SKM-1 treated with dmso at 0.1 percent for 144 hours (cell line): Measurements from ENCODE around the gene BLNK.

Source experiments
- DNase-seq: peaks from one replicate; lab custom pipeline; 2025; ENCODE audit not compliant: unreplicated experiment; lab: John Stamatoyannopoulos, UW

Gene BLNK

GRCh38 chr10:96289218-96289910 is 18.0 kb upstream of the BLNK start:
- DNase-seq = no peak

GRCh38 chr10:96288151-96288621 is 16.8 kb upstream of the BLNK start:
- no peak for DNase-seq

DNA sequence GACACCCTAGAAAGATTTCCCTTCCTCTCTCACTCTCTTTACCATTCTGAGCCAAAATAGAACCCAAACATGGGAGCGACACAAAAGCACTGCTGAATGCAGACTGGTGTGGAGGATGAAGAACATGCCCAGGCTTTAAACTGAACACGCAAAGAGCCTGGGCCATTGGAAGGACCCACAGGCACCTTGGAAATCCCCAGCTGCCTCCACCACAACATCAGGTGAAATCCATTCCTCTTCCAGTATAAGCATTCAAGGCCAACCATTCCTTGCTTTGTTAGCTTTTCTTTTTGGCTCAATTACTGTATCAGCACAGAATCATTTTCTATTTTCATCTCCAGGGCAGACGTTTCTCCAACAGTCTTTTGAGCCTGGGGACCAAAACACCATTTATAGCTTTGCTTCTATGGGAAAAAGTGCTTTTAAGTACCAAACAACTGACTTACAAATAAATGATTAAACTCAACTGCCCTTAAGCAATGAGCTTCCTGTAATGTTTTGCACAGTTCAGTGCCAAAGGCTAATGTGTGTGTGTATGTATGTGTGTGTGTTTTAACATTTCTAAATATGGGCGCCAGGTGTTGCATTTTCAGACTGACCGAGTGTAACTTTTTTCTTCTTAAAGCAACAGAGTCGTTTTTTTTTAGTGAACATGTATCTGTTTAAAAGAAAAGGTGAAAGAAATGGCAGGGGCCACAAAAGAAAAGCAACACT is 16.2 kb upstream of the BLNK start:
- no peak for DNase-seq

- no peak for DNase-seq
Observed at GRCh38 chr10:96285331-96285752, 14.0 kb upstream of the BLNK start.

GRCh38 chr10:96283756-96284155 is 12.4 kb upstream of the BLNK start:
- no peak for DNase-seq

DNA sequence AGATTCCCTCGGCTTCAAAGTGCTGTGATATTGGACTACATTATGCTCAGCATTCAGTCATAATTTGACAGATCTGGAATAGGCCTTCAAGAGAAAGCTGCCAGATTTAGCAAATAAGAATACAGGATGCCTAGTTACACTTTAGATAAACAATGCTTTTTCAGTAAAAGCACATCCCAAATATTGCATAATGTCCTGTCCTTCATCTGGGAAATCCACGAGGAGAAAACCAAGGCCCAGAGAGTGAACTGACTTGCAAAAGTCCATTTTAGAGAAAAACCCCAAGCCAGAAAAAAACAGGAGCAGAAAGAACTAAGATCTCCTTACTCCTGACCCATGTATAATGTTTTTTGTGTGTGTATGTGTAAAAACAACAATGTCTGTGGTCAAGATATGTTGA is 12.0 kb upstream of the BLNK start:
- DNase-seq = no peak

DNA sequence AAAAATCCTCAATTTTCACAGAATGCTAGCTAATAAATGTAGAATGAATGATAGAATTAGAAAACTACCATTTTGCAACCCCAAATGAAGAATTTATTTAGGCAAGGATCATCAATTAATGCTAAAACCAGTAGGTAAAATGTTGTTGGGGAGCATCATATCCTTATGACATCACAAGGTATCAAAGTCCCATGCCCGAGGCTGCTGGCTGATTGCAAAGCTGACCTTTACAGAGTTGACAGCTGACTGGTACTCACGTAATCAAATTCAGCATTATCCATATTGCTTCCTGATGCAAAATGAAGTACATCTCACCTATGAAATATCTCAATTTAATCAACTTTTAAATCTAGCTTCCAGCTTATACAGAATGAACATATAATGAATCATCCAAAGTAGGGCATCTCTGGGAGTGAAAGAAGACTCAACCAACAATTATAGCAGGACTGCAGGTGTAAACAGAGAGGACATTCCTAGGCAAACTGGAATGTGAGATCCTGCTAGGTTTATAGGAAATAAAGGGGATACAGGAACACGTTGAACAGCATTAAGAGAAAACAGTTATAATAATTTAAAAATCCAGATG is 10.2 kb upstream of the BLNK start:
- DNase-seq = no peak

DNA sequence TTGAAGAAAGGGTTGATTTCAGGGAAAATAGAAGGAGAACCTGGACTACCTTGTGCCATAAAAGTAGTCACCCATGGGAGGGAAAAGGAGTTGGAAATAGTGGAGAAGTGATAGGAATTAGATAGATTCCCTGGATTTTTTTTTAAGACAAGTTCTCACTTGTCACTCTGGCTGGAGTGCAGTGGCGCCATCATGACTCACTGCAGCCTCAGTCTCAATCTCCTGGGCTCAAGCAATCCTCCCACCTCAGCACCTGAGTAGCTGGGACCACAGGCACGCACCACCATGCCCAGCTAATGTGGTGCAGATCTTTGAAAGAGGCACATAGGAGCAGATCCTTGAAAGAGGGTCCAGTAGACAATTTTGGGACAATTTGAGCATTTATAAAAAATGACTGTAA is 9.5 kb upstream of the BLNK start:
- no peak for DNase-seq

DNA sequence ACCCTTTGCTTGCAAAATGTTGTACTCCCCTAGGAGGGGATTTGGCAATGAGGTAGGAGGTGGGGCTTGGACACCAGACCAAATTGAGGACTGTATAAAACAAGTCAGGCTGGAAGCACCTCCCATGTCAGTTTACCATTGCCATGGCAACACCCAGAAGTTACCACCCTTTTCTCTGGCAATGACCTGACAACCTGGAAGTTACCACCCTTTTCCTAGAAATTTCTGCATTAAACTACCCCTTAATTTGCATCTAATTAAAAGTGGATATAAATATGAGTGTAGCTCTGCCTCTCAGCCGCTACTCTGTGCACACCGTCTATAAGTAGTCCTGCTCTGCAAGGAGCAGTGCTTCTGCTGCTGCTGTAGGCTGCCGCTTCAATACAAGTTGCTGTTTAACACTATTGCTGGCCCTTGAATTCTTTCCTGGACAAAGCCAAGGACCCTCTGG is 7.8 kb upstream of the BLNK start:
- no peak for DNase-seq

DNA sequence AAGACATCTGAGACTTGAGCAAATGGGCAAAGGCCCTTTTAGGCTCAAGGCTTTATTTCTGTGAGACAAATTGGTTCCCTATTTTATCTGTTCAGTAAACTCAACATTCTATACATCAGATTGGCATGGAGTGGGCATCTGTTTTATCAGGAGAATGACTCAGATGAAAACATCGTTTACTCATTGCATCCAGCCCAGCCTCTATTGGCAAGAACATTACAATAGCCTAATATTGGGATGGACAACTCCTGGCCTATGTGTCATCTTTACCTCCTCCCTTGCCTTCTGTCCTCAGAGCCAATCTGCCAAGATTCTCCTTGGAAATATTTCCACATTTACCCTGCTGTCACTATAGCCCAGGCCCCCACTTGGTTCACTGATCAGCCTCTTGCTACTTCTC is 5.5 kb upstream of the BLNK start:
- DNase-seq = no peak

- no peak for DNase-seq
Observed at GRCh38 chr10:96276426-96276825, 5.1 kb upstream of the BLNK start.

- no peak for DNase-seq
Observed at GRCh38 chr10:96275685-96276418, 4.5 kb upstream of the BLNK start.

DNA sequence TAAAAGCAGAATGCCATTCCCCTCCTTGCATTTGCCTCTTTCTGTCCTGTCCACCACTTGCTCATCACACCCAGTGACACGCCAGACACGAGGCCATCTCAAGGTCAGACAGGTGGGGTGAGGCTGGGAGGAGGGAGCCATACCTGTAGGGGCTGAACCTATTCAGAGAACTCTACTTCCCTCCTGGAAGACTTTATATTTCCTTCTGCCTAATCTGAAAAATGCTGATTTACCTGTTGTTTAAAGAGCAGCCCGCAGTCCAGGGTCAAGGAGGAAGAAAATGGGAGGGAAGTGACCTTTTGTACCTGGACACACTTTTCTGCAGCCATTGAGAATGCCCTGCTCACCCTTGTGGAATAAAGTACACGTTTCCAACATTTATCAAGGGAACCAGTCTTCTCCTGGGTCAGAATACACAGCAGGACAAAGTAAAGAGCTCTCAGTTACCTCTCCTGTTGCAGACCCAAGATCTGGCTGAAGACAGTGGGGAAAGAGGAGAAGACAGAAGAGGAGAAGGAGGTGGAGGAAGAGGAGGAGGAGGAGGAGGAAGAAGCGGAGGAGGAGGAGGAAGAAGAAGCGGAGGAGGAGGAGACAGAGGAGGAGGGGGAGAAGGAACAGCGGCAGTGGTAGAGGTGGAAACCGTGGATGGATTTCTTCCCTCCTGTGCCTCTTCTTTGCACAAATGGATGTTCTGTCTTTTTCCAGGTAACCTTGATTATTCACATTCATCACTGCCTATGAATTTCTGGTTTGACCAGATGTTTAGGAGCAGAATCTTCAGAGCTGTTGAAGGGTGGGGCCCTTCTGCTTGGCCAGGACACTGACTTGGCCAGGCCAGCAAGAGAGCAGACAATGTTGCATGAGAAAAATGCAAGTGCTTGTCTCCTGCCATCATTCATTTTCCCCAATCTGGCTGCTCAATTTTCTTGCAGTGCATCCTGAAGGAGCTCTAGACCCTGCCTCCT is 1.2 kb upstream of the BLNK start:
- no peak for DNase-seq

DNA sequence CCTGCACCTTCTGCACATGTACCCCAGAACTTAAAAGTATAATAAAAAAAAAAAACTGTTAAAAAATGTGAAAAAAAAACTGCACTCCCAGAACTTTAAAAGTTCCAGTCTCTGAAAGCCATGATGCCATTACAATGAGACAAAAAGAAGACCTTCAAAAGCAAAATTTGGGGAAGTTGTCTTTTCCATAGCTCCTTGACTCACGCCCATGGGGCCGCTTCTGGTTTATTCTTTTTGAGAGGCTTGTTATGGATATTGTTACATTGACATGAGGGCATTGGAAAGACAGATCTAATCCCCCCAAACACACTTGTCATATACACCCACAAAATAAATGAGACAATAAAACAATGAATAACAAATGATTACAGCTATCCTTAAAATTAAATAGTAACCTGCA is 798 bp downstream of the BLNK start:
- no peak for DNase-seq

- no peak for DNase-seq
Observed at GRCh38 chr10:96269438-96270300, 1.7 kb downstream of the BLNK start.

- no peak for DNase-seq
Observed at GRCh38 chr10:96268341-96268909, 2.9 kb downstream of the BLNK start.

DNA sequence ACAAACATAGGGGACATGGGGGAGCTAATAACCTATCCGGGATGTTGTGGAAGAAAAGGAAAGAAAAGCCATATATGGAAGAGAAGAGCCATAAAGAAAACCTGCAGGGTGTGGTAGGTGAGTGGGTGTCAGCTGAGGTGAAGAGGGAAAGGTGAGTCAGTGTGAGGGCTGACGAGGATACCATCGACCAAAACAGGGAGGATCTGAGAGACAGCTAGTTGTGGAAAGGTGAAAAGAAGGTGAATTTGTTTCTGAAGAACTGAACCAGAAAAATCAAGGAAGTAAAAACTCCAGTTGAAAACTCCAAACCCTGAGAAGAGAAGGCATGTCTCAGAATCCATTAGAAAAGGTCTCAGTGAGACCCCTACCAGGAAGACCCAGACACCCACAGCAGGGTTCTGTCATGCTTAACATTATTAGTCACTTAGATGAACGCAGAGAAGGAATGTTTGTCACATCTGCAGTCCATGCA is 4.1 kb downstream of the BLNK start:
- DNase-seq = no peak

- no peak for DNase-seq
Observed at GRCh38 chr10:96266118-96266770, 5.1 kb downstream of the BLNK start.
